Kasumi-1 (cell line): ENCODE results near the gene ANK2.

Experiments used
- DNase-seq, 2 experiments: peaks; one replicate each; lab custom pipeline; 2025; lab: John Stamatoyannopoulos, UW

The ANK2 gene

DNA sequence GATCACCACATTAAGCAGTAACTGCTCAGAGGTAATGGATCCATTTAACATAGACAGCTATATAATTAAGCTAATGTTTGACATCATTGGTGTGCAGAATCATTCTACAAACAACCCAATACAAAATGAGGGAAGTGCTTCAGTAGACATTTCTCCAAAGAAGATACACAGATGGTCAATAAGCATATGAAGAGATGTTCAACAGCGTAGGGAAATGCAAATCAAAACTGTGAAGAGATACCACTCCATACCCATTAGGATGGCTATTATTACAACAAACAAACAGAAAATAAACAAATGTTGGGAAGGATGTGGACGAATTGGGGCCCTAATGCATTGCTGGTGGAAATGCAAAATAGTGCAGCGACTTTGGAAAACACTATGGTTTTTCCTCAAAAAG, 294.6 kb downstream of the ANK2 start:
- DNase-seq = no peak

DNA sequence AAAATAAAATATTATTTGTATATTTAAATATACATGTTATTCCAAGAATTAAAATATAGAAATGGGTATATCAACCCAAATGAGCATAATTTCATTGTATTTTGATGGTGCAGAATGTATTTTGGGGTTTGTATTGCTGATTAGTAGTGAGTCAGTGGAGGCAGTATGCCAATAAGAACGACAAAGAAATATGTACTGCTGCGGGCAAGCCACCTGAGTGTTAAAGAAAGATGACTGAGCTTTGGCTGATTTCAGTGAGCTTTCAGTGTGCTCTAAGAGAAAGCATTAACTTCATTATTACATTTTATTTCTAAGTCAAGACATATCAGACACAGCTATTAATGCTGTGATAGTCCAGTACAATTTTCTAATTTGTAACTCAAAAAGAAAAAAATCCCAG, 297.8 kb downstream of the ANK2 start:
- DNase-seq = no peak

DNA sequence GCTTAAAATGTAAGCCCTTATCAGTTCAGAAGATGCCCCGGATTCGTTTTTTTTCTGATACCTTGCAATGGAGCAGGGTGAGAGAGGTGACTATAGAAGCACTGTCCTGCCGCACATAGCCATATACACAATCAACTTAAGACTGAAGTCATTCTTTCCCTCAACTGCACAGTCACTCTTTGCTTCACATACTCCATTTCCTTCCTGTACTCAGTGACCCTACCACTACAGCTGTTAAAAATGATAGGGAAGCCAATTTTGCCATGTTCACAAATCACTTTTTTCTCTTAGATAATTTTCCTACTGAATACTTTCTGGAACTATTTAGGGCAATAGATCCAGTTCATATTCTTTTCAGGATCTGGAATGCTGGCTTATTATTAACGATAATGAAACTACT, 300.0 kb downstream of the ANK2 start:
- DNase-seq = peak; percentile 26 to 30

GRCh38 chr4:113350576-113350975, 301.1 kb downstream of the ANK2 start:
- DNase-seq = no peak

DNA sequence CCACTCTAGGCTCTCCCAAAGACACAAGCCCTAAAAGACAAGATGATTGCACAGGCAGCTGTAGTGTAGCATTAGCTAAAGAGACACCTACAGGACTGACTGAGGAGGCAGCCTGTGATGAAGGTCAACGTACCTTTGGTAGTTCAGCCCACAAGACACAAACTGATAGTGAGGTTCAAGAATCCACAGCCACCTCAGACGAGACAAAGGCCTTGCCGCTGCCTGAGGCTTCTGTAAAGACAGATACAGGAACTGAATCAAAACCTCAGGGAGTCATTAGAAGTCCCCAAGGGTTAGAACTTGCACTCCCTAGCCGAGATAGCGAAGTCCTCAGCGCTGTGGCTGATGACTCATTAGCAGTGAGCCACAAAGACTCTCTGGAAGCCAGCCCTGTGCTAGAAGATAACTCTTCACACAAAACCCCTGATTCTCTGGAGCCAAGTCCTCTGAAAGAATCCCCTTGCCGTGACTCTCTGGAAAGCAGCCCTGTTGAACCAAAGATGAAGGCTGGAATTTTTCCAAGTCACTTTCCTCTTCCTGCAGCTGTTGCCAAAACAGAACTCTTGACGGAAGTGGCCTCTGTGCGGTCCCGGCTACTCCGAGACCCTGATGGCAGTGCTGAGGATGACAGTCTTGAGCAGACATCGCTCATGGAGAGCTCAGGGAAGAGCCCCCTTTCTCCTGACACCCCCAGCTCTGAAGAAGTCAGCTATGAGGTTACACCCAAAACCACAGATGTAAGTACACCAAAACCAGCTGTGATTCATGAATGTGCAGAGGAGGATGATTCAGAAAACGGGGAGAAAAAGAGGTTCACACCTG, 306.3 kb downstream of the ANK2 start:
- peak; percentile 95 to 97 for DNase-seq

DNA sequence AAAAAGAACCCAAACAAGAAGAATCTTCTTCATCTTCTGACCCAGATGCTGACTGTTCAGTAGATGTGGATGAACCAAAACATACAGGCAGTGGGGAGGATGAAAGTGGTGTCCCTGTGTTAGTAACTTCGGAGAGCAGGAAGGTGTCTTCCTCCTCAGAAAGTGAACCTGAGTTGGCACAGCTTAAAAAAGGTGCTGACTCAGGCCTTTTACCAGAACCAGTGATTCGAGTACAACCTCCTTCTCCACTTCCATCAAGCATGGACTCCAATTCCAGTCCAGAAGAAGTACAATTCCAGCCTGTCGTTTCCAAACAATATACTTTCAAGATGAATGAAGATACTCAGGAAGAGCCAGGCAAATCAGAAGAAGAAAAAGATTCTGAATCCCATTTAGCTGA, 307.0 kb downstream of the ANK2 start:
- DNase-seq = no peak

GRCh38 chr4:113358784-113359183, 309.3 kb downstream of the ANK2 start:
- DNase-seq = no peak

GRCh38 chr4:113365377-113365776, 315.9 kb downstream of the ANK2 start:
- DNase-seq = no peak

GRCh38 chr4:113368056-113368455, 318.6 kb downstream of the ANK2 start:
- no peak for DNase-seq

GRCh38 chr4:113371111-113371510, 321.7 kb downstream of the ANK2 start:
- DNase-seq = no peak

- no peak for DNase-seq
These were observed 326.7 kb downstream of the ANK2 start for GRCh38 chr4:113375964-113376666.

GRCh38 chr4:113378836-113379235, 329.4 kb downstream of the ANK2 start:
- DNase-seq = no peak

- no peak for DNase-seq
These were observed 333.3 kb downstream of the ANK2 start for GRCh38 chr4:113382704-113383103.

GRCh38 chr4:113383111-113383785, 333.8 kb downstream of the ANK2 start:
- DNase-seq = no peak

- DNase-seq = no peak
These were observed 335.1 kb downstream of the ANK2 start for GRCh38 chr4:113384600-113384999.

GRCh38 chr4:113385281-113385899, 335.9 kb downstream of the ANK2 start:
- no peak for DNase-seq

- DNase-seq = no peak
These were observed 339.7 kb downstream of the ANK2 start for GRCh38 chr4:113389160-113389559.

DNA sequence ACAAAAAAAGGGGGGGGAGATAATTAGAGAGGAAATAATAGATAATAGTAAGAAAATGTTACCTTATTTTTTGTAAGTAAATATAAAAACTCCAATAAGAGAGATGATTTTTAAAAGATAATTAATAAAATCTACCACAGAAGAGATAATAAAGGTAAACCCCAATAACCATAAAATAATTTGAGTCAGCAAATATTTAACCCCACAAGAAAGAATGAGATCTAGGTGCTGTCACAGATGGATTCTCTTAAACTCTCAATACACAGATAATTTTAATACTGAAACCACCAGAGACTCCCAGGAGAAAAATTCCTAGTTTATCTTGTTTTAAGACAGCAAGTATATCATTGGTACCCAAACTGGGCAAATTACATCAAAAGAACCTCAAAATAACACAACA, 341.4 kb downstream of the ANK2 start:
- no peak for DNase-seq

- DNase-seq = no peak
These were observed 344.8 kb downstream of the ANK2 start for GRCh38 chr4:113394108-113394729.

DNA sequence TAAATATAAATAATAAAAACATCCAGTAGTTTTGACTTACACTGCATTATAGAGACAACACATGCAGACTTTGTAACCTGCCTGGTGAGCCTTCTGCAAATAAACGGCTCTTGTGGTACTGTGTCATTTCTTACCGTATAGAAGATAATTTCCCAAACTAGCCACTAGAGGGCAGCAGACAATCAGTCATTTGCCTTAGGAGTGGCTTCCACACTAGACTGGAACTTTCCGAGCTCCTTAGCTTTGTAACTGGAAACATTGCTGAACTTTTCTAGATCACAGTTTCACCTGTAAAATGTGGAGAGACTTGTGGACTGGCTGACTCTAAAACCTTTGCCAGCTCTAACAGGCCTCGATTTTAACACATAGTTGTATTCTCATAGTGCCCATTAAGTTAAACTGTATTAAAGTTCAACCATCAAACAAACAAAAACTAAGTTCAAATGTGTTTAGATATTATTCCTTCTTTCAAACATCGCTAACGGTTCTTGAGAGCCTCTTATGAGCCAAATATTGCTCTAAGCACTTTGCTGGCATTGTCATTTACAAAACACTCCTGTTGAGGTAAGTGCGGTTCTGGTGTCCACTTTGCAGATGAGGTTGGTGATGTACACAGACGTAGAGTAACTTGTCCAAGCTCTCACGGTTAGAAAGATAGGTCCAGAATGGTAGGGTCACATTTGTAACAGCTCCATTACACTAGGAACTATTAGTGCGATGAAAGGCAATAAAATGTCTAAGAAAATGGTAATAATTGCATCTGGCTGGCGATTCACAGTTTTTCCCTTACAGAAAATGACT, 345.5 kb downstream of the ANK2 start:
- DNase-seq = peak; percentile 81 to 89

DNA sequence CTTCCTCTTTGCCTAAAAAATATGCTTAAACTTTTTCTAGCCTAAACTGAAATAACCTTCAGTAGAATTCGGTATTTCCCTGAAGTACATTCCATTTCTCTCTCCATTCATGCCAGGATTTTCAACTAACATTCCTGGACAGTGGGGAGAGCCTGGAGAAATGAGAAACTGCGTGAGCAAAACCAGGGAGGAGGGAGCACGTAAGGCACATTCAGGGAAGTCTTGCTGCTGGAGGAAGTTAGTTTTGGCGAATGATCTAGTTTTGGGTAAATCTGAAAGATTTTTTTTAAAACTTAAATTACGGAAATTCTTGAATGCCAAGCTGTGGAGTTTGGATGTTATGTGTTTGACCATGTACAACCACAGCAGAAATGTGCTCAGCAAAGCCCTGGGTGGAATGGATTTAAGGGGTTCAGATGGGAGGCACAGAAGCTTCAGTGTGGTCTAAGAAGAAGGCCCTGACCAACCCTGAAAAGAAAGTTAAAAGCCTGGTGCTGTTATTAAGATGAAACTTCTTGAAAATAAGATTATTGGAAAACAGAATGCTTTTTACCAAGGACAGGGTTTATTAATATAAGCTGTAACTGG, 347.8 kb downstream of the ANK2 start:
- no peak for DNase-seq
